ENCODE data around the gene ATP2A1. TPM values are rescaled to one million over a fixed set of nuclear protein-coding genes. Genes with fewer than 3 reads are reported as not detected.

Gene ATP2A1
- total and polyA plus RNA-seq, 2 of the 8 experiments (the other 6 are each of a cell fraction or from before 2014, with no cell fraction given): 1.7 to 2.4 TPM

GRCh38 chr16:28950648-28951409 lies 72.5 kb downstream of the ATP2A1 start, which contains the start of gene NFATC2IP (continued):
- no peak for TF ChIP-seq GTF2F1 (IDR thresholded peaks at IDR 0.05; ENCODE audit: borderline replicate concordance, low read depth, low read length)
- TF ChIP-seq TBP (IDR thresholded peaks at IDR 0.05; ENCODE audit: low read depth, low read length): peak; percentile 68; the same call in 1 of the 2 replicates
- peak; percentile 55 for TF ChIP-seq KDM4A (IDR thresholded peaks at IDR 0.05; ENCODE audit: low read depth, low read length, severe bottlenecking)
- TF ChIP-seq NRF1 (IDR thresholded peaks at IDR 0.05; ENCODE audit: low read depth, low read length): no peak
- TF ChIP-seq MAX (IDR thresholded peaks at IDR 0.05): peak; percentile 41; the same call in 1 of the 2 replicates
- no peak for TF ChIP-seq CBX5 (IDR thresholded peaks at IDR 0.05; ENCODE audit: low read depth, low read length)
- peak; percentile 87 for TF ChIP-seq CREB1 (IDR thresholded peaks at IDR 0.05)
- no peak for TF ChIP-seq SIRT6 (IDR thresholded peaks at IDR 0.05; ENCODE audit: low read length)
- no peak for TF ChIP-seq HDAC2 (IDR thresholded peaks at IDR 0.05; ENCODE audit: borderline replicate concordance in 1 of 2, low read depth in 2 of 2, low read length in 2 of 2)

Measured in H1 (cell line).